Activated naive CD4-positive, alpha-beta T cell treated with anti-CD3 and anti-CD28 coated beads, Interleukin-2, amount 50 U/mL, for 72 hours (primary cell): ENCODE measurements around the gene CYP3A5. TPM values are rescaled to one million over a fixed set of nuclear protein-coding genes. Genes with fewer than 3 reads are reported as not detected.
"Not testable (repeated sequence)": the region's sequence is repeated elsewhere in the genome, so short reads cannot be mapped to it uniquely, and the experiment has no call there.

ENCODE experiments used
- ATAC-seq, 2 donors: fragments of 150-1000 bp; cut with Tn5 transposase; 2 replicates each; pipeline ENCODE4 v1.10.0; 2021; ENCODE audit warnings: mild to moderate bottlenecking in 2 of 2, moderate library complexity in 2 of 2
- DNase-seq, 2 donors: peaks; one replicate each; pipeline ENCODE4 v3.0.0; 2021 to 2022; ENCODE audit warnings: low spot score in 2 of 2
- H3K27ac Mint-ChIP-seq, 2 donors: one replicate each; pipeline ENCODE4 v1.8.0; 2022; ENCODE audit warnings: mild to moderate bottlenecking in 2 of 2, mixed read lengths in 2 of 2
- H3K36me3 Mint-ChIP-seq, 2 donors: one replicate each; pipeline ENCODE4 v1.8.0; 2022; ENCODE audit warnings: mixed read lengths in 2 of 2
- H3K9me3 Mint-ChIP-seq, 2 donors: one replicate each; pipeline ENCODE4 v1.8.0; 2022; ENCODE audit warnings: mixed read lengths in 2 of 2
- total RNA-seq, 2 donors: library from RNA; stranded (reverse); gene quantifications; one replicate each; pipeline ENCODE4 v1.2.3, GENCODE V29; 2022

Gene CYP3A5
- total RNA-seq, 2 donors from 2014 or later, result 0.41 TPM; not detected in 1

DNA sequence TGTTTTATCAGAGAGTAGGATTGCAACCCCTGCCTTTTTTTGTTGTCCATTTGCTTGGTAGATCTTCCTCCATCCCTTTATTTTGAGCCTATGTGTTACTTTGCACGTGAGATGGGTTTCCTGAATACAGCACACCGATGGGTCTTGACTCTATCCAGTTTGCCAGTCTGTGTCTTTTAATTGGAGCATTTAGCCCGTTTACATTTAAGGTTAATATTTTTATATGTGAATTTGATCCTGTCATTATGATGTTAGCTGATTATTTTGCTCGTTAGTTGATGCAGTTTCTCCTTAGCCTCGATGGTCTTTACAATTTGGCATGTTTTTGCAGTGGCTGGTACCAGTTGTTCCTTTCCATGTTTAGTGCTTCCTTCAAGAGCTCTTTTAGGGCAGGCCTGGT, 21.9 kb downstream of the CYP3A5 start:
- H3K27ac Mint-ChIP-seq, ATAC-seq, DNase-seq: not testable (repeated sequence)
- Mint-ChIP-seq H3K9me3 (peaks cover 0 to 15% of the 10 kb centered on the region in 2 donors), H3K36me3 (peaks cover 20 to 48% of the 10 kb centered on the region in 2 donors)

DNA sequence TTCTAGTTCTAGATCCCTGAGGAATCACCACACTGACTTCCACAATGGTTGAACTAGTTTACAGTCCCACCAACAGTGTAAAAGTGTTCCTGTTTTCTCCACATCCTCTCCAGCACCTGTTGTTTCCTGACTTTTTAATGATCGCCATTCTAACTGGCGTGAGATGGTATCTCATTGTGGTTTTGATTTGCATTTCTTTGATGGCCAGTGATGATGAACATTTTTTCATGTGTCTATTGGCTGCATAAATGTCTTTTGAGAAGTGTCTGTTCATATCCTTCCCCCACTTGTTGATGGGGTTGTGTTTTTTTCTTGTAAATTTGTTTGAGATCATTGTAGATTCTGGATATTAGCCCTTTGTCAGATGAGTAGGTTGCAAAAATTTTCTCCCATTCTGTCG, 25.2 kb downstream of the CYP3A5 start:
- DNase-seq, ATAC-seq, H3K27ac Mint-ChIP-seq: not testable (repeated sequence)
- H3K9me3 Mint-ChIP-seq, result peaks cover 0 to 15% of the 10 kb centered on the region in 2 donors
- peaks cover 19 to 45% of the 10 kb centered on the region in 2 donors for H3K36me3 Mint-ChIP-seq

DNA sequence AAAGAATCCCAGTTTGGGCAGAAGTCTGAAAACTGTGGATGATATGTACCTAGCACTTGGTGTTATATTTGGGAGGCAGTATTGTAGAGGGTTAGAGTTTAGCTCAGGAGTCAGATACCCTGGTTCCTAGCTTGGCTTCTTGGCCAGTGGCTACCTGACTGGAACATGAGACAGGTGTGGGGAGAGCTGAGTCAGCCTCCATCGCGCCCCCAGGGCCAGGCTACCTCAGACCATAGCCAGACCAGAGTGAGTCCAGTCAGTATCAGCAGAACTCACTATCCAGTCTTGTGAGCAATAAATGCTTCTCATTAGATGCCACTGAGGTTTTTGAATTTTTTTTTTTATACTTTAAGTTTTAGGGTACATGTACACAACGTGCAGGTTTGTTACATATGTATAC, 26.0 kb downstream of the CYP3A5 start:
- DNase-seq (no peak), ATAC-seq (no peak)
- Mint-ChIP-seq H3K9me3 (peaks cover 0 to 14% of the 10 kb centered on the region in 2 donors), H3K27ac (no peak overlapping the region), H3K36me3 (peaks cover 14 to 40% of the 10 kb centered on the region in 2 donors)

DNA sequence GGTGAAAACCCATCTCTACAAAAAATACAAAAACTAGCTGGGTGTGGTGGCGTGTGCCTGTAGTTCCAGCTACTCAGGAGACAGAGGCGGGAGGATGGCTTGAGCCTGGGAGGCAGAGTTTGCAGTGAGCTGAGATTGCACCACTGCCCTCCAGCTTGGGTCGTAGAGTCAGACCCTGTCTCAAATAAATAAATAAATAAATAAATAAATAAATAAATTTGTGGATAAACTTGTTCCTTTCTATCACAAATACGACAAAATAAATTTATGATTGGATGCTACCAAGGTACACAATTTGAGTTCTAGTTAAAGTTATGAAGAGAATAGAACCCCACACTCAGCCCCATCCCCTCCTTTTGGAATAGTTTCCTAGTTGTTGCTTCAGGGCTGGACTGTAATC, 26.5 kb downstream of the CYP3A5 start:
- not testable (repeated sequence) for ATAC-seq
- peaks cover 0 to 11% of the 10 kb centered on the region in 2 donors for H3K9me3 Mint-ChIP-seq
- peaks cover 10 to 38% of the 10 kb centered on the region in 2 donors for H3K36me3 Mint-ChIP-seq

DNA sequence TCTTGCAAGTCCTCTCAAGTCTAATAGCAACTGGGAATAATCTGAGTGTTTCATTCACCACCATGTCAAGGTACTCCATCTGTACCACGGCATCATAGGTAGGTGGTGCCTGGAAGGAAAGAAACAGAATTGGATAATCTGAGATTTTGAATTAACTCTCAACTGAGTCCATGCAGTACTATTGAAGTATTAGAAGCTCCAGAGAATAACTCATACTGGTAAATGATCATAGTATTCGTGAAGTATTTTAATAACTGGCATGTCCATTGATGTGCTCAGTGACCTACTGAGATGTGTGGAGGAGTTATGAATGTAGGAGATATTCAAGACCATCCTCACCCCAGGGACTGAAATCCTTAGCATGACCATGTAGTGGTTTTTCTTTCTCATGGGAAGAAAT, 27.1 kb downstream of the CYP3A5 start:
- H3K36me3 Mint-ChIP-seq, result peaks cover 10 to 34% of the 10 kb centered on the region in 2 donors
- peaks cover 0 to 8% of the 10 kb centered on the region in 2 donors for H3K9me3 Mint-ChIP-seq
- DNase-seq (no peak), ATAC-seq (no peak)
- no peak overlapping the region for H3K27ac Mint-ChIP-seq

More for the DNA sequence above, 26.5 kb downstream of the CYP3A5 start:
- not testable (repeated sequence) for H3K27ac Mint-ChIP-seq, DNase-seq

DNA sequence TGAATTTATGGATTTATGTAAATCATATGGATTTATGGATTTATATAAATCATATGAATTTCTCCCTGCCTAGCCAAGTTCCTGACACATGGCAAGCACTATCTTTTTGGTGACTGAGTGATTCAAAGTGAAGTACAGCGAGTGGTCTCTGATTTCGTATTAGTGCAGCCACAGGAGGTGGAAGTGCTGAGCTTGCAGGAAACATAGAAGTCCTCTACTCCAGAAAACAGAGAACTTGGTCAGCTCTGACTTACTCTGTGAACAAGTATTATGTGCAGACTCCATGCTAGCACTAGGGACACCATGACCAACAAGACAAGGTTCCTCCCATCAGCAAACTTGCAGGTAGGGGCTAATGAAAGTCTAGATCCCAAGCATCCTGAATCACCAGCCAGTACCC, 28.5 kb downstream of the CYP3A5 start:
- no peak overlapping the region for H3K27ac Mint-ChIP-seq
- DNase-seq, result no peak
- H3K36me3 Mint-ChIP-seq, result peaks cover 9 to 24% of the 10 kb centered on the region in 2 donors
- ATAC-seq, result no peak
- H3K9me3 Mint-ChIP-seq, result no peaks in the 10 kb centered on the region

DNA sequence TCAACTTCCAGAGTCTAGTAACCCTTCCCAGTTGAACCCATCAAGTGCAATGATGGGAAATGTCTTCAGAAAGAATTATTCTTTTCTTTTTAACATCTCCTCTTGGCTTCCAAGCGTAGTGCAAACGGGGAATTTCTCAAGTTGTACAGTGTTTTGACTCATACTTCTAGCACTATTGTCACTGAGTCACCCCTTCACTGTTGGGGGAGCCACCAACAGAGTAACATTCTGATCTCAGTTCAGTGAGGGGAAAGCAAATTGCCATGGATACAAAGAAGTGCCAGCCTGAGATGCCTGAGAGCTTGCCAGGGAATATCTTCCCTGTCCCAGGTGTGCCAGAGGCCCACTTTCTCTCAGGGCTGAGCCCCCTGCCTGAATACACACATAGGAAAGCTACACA, 31.0 kb downstream of the CYP3A5 start:
- Mint-ChIP-seq H3K27ac (peak overlapping the region in 1 of 2 donors; percentile 7), H3K36me3 (peaks cover 16 to 30% of the 10 kb centered on the region in 2 donors), H3K9me3 (no peaks in the 10 kb centered on the region)
- DNase-seq (no peak), ATAC-seq (peak; percentile 80 to 96)

DNA sequence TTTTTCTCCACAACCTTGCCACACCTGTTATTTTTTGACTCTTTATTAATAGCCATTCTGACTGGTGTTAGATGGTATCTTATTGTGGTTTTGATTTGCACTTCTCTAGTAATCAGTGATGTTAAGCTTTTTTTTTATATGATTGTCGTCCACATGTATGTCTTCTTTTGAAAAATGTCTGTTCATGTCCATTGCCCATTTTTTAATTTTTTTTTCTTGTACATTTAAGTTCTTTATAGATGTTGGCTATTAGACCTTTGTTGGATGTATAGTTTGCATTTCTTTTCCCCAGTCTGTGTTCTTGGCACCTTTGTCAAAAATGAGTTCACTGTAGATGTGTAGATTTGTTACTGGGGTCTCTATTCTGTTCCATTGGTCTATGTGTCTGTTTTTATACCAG, 34.2 kb downstream of the CYP3A5 start:
- no peak overlapping the region for H3K27ac Mint-ChIP-seq
- ATAC-seq, result no peak
- no peak for DNase-seq
- H3K36me3 Mint-ChIP-seq, result peaks cover 18 to 37% of the 10 kb centered on the region in 2 donors
- peaks cover 0 to 10% of the 10 kb centered on the region in 2 donors for H3K9me3 Mint-ChIP-seq

DNA sequence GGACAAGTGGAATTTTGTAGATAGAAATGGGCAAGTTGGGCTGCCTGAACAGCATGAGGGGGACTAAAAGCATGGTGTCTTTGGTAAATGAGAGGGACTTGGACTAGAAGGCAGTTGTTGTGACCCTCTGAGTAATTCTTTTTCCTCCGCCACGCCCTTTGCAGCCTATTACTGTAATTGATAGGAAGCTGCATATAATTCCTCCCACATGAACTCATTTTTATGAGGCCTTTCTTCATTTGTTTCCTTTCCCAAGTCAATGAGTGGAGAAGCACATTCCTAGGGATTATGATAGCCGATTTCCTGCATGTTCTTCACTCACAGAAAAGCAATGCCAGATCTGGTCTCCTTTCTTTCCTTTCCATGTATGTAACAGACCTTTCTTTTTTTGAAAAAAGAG, 35.4 kb downstream of the CYP3A5 start:
- H3K27ac Mint-ChIP-seq, result no peak overlapping the region
- H3K9me3 Mint-ChIP-seq, result peaks cover 0 to 12% of the 10 kb centered on the region in 2 donors
- peaks cover 18 to 43% of the 10 kb centered on the region in 2 donors for H3K36me3 Mint-ChIP-seq
- ATAC-seq (no peak), DNase-seq (no peak)

DNA sequence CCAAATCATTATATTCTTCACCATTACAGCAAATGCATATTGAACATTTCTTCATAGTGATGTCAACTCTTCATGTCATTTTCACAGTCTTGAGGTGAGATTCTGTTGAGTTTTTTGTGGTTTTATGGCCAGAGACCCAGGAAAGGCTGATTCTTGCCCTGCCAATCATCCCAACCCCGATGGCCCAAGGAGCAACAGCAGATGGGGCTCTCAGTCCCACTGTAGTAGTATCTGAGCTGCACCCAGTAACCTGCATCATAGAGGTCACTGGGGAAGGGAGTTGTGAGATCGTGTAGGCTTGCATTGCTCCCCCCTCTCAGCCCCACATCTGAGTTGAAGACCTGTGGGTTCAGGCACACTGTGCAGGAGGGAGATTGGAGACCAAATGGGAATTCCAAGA, 36.3 kb downstream of the CYP3A5 start:
- Mint-ChIP-seq H3K27ac (peak overlapping the region in 1 of 2 donors; percentile 84), H3K9me3 (peaks cover 0 to 12% of the 10 kb centered on the region in 2 donors), H3K36me3 (peaks cover 18 to 43% of the 10 kb centered on the region in 2 donors)
- no peak for DNase-seq
- no peak for ATAC-seq

DNA sequence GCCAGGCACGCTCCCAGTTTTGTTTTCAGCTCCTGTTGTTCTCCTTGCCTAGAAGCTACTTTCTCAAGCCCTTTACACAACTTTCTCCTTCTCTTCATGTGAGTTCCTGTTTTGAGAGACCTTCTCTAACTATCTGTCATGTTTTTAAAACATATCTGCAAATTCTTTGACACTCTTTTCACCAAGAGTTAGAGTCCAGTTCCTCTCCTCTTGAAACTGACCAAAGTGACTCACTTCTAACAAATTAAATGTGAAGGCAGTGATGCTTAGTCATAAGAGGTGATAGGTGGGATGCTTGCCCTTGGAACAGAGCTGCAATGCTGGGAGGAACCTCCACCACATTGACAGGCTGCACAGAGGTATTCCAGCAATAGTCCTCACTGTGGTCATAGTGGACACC, 37.8 kb downstream of the CYP3A5 start:
- DNase-seq (no peak), ATAC-seq (peak in 1 of 2 donors; percentile 54)
- peak overlapping the region; percentile 18 to 62 for H3K27ac Mint-ChIP-seq
- peaks cover 20 to 43% of the 10 kb centered on the region in 2 donors for H3K36me3 Mint-ChIP-seq
- peaks cover 0 to 12% of the 10 kb centered on the region in 2 donors for H3K9me3 Mint-ChIP-seq

DNA sequence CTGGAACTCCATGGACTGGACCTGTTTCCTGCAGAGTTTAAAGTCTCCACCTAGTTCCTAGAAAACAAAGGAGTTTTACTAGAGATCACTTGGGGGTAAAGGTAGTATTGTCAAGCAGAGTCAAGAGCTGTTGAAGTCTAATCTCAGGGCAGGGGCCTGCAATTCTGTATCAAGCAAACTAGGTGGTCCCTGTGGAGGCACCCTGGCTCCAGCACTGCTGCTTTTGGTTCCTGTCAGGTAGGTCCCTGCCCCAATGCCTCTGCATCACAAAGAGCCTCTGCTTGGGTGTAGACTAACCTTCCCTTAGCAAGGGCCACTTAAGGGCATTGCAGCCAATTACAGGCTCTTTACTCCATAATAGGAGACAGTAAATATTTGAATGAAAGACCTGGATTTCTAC, 40.5 kb downstream of the CYP3A5 start:
- peaks cover 0 to 12% of the 10 kb centered on the region in 2 donors for H3K9me3 Mint-ChIP-seq
- no peak for ATAC-seq
- peak overlapping the region; percentile 23 to 89 for H3K27ac Mint-ChIP-seq
- no peak for DNase-seq
- peaks cover 13 to 29% of the 10 kb centered on the region in 2 donors for H3K36me3 Mint-ChIP-seq

DNA sequence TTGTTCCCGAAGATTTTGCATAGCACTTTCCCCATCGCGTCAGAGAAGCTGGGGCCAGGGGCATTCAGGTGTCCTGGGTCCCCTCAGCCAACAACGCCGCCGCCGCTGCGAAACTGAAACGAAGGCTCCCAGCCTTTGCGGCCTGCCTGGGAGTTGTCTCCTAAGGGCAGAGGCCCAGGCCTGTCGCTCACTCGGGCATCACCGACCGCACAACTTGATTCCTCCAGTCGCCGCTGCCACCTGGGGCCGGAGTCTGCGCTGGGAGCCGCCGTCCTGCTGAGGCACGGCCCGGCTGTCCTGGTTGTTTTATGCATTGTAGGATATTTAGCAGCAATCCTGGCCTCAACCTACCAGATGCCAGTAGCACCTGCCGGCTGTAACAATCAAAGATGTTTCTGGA, 41.1 kb downstream of the CYP3A5 start:
- Mint-ChIP-seq H3K27ac (peak overlapping the region in 1 of 2 donors; percentile 89), H3K9me3 (peaks cover 0 to 12% of the 10 kb centered on the region in 2 donors)

DNA sequence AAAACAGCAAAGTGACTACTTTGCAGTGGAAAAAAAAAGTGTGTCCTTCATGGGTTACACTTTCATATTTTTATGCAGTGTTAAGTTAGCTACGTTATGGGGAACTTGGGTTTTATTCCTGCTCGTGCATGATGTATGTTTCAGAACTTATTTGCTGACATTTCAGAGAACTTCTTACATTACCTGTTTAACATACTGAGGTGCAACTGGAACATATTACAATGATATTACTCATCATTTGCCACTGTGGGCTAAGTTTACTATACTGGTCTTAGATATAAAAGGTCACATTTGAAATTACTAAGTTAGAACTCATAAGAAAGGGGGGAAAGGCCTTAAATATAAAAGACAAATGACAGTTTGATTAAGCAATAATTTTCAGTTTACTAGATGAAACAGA, 42.4 kb downstream of the CYP3A5 start:
- H3K9me3 Mint-ChIP-seq, result peaks cover 0 to 12% of the 10 kb centered on the region in 2 donors
- peak; percentile 88 to 93 for ATAC-seq
- DNase-seq, result not testable (repeated sequence)
- peaks cover 10 to 35% of the 10 kb centered on the region in 2 donors for H3K36me3 Mint-ChIP-seq
- H3K27ac Mint-ChIP-seq, result peak overlapping the region; percentile 65 to 89

More for the DNA sequence above, 41.1 kb downstream of the CYP3A5 start:
- peaks cover 10 to 26% of the 10 kb centered on the region in 2 donors for H3K36me3 Mint-ChIP-seq
- no peak for DNase-seq
- no peak for ATAC-seq

DNA sequence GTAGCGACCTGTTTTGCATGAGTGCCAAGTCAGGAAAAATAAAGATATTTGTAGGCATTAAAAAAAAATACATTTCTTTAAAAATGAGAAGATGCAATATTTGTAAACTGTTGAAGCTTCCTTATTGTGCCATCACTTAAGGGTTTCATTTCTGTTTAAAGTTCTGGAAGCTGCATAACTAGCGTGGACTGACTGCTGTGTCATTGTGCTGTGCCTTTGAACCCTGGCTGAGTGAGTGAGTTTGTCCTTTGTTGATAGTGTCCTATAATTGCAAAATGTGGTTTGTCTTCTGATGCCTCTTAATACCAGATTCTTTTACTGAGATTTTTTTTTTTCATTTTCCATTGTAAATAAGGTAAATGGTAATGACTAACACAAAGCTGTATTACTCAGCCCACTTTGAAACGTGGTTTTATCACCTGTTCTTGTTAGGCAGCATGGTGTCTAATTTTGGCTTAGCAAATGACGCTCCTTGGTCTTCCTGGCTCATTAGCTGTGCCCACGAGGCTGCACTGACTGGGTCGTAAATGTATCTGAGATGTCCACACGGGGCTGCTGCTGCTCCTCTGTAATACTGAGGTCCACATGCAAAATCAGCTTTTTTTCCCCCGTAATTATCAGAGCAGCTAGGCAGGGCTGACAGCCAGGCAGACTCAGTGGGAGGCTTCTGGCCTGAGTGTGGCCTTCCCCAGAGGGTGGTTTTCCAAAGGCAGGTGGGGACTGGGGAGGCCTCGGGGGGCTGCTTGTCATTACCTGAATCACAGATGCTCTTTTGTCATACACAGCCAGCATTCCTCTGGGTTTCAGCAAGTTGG, 48.3 kb downstream of the CYP3A5 start:
- H3K27ac Mint-ChIP-seq, result peak overlapping the region; percentile 88 to 95
- peaks cover 7 to 53% of the 10 kb centered on the region in 2 donors for H3K36me3 Mint-ChIP-seq
- no peaks in the 10 kb centered on the region for H3K9me3 Mint-ChIP-seq
- ATAC-seq, result peak; percentile 88 to 93
- no peak for DNase-seq

DNA sequence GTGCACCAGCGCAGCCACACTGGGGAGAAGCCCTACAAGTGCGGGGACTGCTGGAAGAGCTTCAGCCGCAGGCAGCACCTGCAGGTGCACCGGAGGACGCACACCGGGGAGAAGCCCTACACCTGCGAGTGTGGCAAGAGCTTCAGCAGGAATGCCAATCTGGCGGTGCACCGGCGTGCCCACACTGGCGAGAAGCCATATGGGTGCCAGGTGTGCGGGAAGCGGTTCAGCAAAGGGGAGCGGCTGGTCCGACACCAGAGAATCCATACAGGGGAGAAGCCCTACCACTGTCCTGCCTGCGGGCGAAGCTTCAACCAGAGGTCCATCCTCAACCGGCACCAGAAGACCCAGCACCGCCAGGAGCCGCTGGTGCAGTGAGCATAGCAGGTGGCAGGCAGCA, 50.2 kb downstream of the CYP3A5 start:
- no peak for ATAC-seq
- H3K36me3 Mint-ChIP-seq, result peaks cover 26 to 66% of the 10 kb centered on the region in 2 donors
- peak overlapping the region in 1 of 2 donors; percentile 68 for H3K27ac Mint-ChIP-seq
- no peaks in the 10 kb centered on the region for H3K9me3 Mint-ChIP-seq
- DNase-seq, result no peak
